Transverse colon (tissue), 4 donors: ENCODE data around the gene MTPN.

Source experiments
- CTCF ChIP-seq, 5 experiments: fragments of 200-600 bp in 3 of 5; fragments of 450-650 bp in 2 of 5; sonication (generic) in 3 of 5; IDR thresholded peaks; 1 replicate in 2 of 5; 2 replicates in 3 of 5; pipeline ENCODE4 v1.5.1; 2016 to 2017; ENCODE audit warnings: antibody characterized with exemption in 5 of 5, inconsistent platforms in 3 of 5, mild to moderate bottlenecking in 2 of 5, moderate library complexity in 1 of 5
- EP300 ChIP-seq: sonication (generic); formaldehyde crosslinking; IDR thresholded peaks from one replicate; pipeline ENCODE4 v1.6.1; 2017; ENCODE audit warnings: antibody characterized with exemption, low read depth
- POLR2A ChIP-seq: fragments of 450-650 bp; IDR thresholded peaks from one replicate; pipeline ENCODE4 v1.6.1; 2016; ENCODE audit warnings: antibody characterized with exemption, mild to moderate bottlenecking, moderate library complexity
- POLR2AphosphoS5 ChIP-seq, 3 donors: sonication (generic); formaldehyde crosslinking; IDR thresholded peaks; one replicate each; pipeline ENCODE4 v1.6.1; 2016; ENCODE audit warnings: antibody characterized with exemption in 3 of 3

DNA sequence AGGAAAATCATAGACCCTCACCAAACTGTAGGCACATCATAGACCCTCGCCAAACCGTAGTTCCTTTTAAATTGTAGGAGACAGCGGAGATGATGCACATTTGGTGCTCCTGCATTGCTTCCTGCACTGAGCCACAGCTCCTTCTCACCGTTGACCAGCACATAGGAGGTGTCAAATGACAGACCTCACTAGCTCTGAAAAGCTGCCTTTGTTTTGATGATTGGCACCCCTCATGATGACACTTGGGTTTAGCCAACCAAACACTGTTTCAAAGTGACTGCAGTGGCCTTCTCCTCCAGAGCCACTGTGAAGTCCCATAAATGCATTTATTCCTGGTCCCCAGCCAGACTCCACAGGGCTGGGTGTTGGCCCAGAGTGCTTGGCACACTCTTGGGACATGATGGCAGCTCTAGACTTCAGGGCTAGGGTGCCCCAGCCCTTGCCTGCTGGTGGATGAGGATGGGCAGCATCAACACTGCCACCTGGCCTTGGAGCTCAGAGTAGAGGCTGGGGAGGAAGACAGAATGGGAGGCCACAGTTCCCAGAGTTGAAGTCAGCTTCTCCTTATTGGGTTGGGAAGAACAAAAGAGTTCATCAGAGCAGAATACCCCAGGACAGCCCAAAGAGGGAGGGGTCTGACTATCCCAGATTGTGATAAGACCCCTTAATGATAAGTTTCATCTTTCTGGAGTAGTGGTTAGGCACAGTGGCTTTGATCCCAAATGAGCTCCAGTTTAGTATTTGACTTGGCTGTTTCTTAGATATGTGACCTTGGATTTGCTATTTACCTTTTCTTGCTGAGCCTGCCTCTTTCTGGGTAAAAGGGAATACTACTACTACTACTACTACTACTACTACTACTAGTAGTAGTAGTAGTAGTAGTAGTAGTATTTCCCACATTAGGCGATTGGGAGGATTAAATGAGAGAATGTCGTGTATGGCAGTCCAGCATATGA, 75.3 kb downstream of the MTPN start:
- no peak for TF ChIP-seq CTCF (IDR thresholded peaks at IDR 0.05)
- TF ChIP-seq EP300 = no peak
- TF ChIP-seq POLR2AphosphoS5 (IDR thresholded peaks at IDR 0.05) = no peak
- no peak for TF ChIP-seq POLR2A
